ENCODE data around the gene TMEM41B.
"Not testable (repeated sequence)": the region's sequence is repeated elsewhere in the genome, so short reads cannot be mapped to it uniquely, and the experiment has no call there.

The TMEM41B gene

DNA sequence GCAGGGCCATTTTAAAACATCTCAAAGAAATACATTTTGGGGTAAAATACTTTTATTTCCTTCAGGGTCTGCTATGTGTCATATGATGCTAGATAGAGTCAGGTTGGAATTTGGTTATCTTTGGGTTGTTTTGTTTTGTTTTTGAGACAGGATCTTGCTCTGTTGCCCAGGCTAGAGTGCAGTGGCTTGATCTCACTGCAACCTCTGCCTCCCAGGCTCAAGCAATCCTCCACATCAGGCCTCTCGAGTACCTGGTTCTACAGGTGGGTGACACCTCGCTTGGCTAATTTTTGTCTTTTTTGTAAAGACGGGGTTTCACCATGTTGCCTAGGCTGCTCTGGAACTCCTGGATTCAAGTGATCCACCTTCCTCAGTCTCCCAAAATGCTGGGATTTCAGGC, 66.5 kb downstream of the TMEM41B start:
- Histone ChIP-seq H3K9me3 (ENCODE audit: control insufficient read depth, low read length) (no peaks in the 10 kb centered on the region), H3K27me3 (ENCODE audit: control insufficient read depth, insufficient read depth, low read length) (no peaks in the 10 kb centered on the region), H3K4me3 (ENCODE audit: low read length) (no peak overlapping the region), H3K9ac (ENCODE audit: low read length) (no peak overlapping the region), H3K36me3 (ENCODE audit: control insufficient read depth, insufficient read depth, low read length) (no peaks in the 10 kb centered on the region), H3K4me1 (ENCODE audit: control insufficient read depth, insufficient read depth, low read length) (no peaks in the 10 kb centered on the region)

DNA sequence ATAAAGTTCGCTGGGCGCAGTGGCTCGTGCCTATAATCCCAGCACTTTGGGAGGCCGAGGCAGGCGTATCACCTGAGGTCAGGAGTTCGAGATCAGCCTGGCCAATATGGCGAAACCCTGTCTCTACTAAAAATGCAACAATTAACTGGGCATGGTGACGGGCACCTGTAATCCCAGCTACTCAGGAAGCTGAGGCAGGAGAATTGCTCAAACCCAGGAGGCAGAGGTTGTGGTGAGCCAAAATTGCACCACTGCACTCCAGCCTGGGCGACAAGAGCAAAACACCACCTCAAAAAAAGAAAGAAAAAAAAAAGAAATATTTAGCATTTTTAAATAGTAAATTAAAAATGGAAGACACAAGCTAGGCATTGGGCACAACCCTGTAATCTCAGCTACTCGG, 78.2 kb downstream of the TMEM41B start:
- not testable (repeated sequence) for H3K27me3 ChIP-seq (ENCODE audit: control insufficient read depth, insufficient read depth, low read length); H3K9ac ChIP-seq (ENCODE audit: low read length); H3K36me3 ChIP-seq (ENCODE audit: control insufficient read depth, insufficient read depth, low read length); H3K9me3 ChIP-seq (ENCODE audit: control insufficient read depth, low read length); H3K4me3 ChIP-seq (ENCODE audit: low read length); H3K4me1 ChIP-seq (ENCODE audit: control insufficient read depth, insufficient read depth, low read length)

DNA sequence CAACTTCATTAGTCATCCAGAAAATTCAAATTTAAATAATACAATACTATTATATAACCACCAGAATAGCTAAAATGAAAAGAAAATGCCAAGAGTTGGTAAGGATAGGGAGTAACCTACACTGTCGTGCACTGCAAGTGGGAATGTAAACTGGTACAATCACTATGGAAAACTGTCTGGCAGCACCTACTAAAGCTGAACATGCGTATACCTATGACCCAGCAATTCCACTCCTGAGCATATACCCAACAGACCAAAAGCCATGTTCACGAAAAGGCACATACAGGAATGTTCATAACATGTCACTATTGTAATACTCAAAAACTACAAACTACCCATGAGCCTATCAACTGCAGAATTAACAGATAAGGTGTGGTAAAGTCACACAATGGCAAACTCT, 81.9 kb downstream of the TMEM41B start:
- Histone ChIP-seq H3K27me3 (ENCODE audit: control insufficient read depth, insufficient read depth, low read length) (no peaks in the 10 kb centered on the region), H3K36me3 (ENCODE audit: control insufficient read depth, insufficient read depth, low read length) (no peaks in the 10 kb centered on the region), H3K4me3 (ENCODE audit: low read length) (no peak overlapping the region), H3K9ac (ENCODE audit: low read length) (no peak overlapping the region), H3K9me3 (ENCODE audit: control insufficient read depth, low read length) (no peaks in the 10 kb centered on the region), H3K4me1 (ENCODE audit: control insufficient read depth, insufficient read depth, low read length) (no peaks in the 10 kb centered on the region)

DNA sequence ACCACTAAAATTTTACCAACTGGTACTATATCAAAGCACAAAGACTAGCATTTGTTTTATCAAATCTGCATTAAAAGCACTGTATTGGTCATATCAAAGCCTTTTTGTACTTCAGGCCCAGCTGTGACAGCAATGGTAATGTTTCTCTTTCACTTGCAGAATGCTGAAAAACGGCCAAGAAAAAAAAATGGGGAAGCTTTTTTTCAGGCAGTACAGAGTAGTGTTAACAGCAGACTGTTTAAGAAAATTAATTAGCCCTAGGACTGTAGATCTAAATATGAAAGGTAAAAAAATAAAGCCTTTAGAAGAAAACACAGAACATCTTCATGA, 82.6 kb downstream of the TMEM41B start:
- no peaks in the 10 kb centered on the region for H3K4me1 ChIP-seq (ENCODE audit: control insufficient read depth, insufficient read depth, low read length)
- H3K36me3 ChIP-seq (ENCODE audit: control insufficient read depth, insufficient read depth, low read length), result no peaks in the 10 kb centered on the region
- no peak overlapping the region for H3K4me3 ChIP-seq (ENCODE audit: low read length)
- H3K9ac ChIP-seq (ENCODE audit: low read length), result no peak overlapping the region
- H3K27me3 ChIP-seq (ENCODE audit: control insufficient read depth, insufficient read depth, low read length), result no peaks in the 10 kb centered on the region
- no peaks in the 10 kb centered on the region for H3K9me3 ChIP-seq (ENCODE audit: control insufficient read depth, low read length)
